B cell (primary cell): ENCODE data around the gene PARD6G. TPM values are rescaled to one million over a fixed set of nuclear protein-coding genes. Genes with fewer than 3 reads are reported as not detected.
"Not testable (repeated sequence)": the region's sequence is repeated elsewhere in the genome, so short reads cannot be mapped to it uniquely, and the experiment has no call there.

ENCODE experiments used
- ATAC-seq: fragments of 200-7000 bp; cut with Tn5 transposase; one replicate; pipeline ENCODE4 v1.10.0; 2021; ENCODE audit warnings: low read depth, mild to moderate bottlenecking, moderate number of reproducible peaks, moderate library complexity
- CTCF ChIA-PET: fragments of 350-600 bp; sonication (Branson Sonifier 250); formaldehyde crosslinking; loops from one replicate; lab custom pipeline; 2021; ENCODE audit warnings: antibody characterized with exemption, inconsistent platforms; lab: Charles Lee
- POLR2A ChIA-PET: fragments of 350-600 bp; sonication (Branson Sonifier 250); formaldehyde crosslinking; loops from one replicate; lab custom pipeline; 2021; ENCODE audit warnings: antibody characterized with exemption; lab: Charles Lee
- DNase-seq: peaks from one replicate; pipeline ENCODE4 v3.0.0; 2013
- H2AFZ ChIP-seq: 2 replicates; pipeline ENCODE4 v1.6.1; 2012; ENCODE audit warnings: mild to moderate bottlenecking, low read depth, low read length; ENCODE audit not compliant: insufficient read depth, poor library complexity, severe bottlenecking
- H3K27ac ChIP-seq, 2 donors: 1 replicate in 1 of 2; 2 replicates in 1 of 2; pipeline ENCODE4 v1.5.1; 2012 to 2013; ENCODE audit warnings: low read length in 2 of 2, mild to moderate bottlenecking in 2 of 2, moderate library complexity in 1 of 2
- H3K27me3 ChIP-seq, 4 experiments: fragments of 200-600 bp in 1 of 4; sonication (generic) in 1 of 4; replicated peaks in 1 of 4; 1 replicate in 2 of 4; 2 replicates in 2 of 4; pipeline versions ENCODE4 v1.6.1 to v1.7.0; 2013 to 2016; ENCODE audit warnings: low read length in 3 of 4, mild to moderate bottlenecking in 2 of 4, mixed read lengths in 1 of 4, moderate library complexity in 1 of 4; ENCODE audit not compliant: insufficient read depth in 4 of 4, control insufficient read depth in 3 of 4; ENCODE audit errors: control extremely low read depth in 1 of 4
- H3K36me3 ChIP-seq, 2 experiments: replicated peaks in 1 of 2; 1 replicate in 1 of 2; 2 replicates in 1 of 2; pipeline versions ENCODE4 v1.6.1 to v1.7.1; 2013; ENCODE audit warnings: low read length in 1 of 2; ENCODE audit not compliant: insufficient read depth in 2 of 2, control insufficient read depth in 1 of 2; ENCODE audit errors: control extremely low read depth in 1 of 2, extremely low read depth in 1 of 2
- H3K4me1 ChIP-seq, 2 donors: fragments of 200-600 bp in 1 of 2; sonication (generic) in 1 of 2; 1 replicate in 1 of 2; 2 replicates in 1 of 2; pipeline versions ENCODE4 v1.5.1 to v1.6.1; 2013 to 2017; ENCODE audit warnings: low read length in 2 of 2; ENCODE audit not compliant: control insufficient read depth in 2 of 2, insufficient read depth in 2 of 2
- H3K4me2 ChIP-seq: replicated peaks from 2 replicates; pipeline ENCODE3; 2012; ENCODE audit warnings: mild to moderate bottlenecking, low read depth, low read length; ENCODE audit not compliant: poor library complexity, severe bottlenecking
- H3K4me3 ChIP-seq, 5 experiments: fragments of 200-600 bp in 1 of 5; sonication (generic) in 1 of 5; 1 replicate in 3 of 5; 2 replicates in 2 of 5; pipeline versions ENCODE4 v1.5.1 to v1.7.0; 2011 to 2016; ENCODE audit warnings: low read length in 4 of 5, mild to moderate bottlenecking in 4 of 5, low read depth in 2 of 5, control low read depth in 1 of 5, moderate library complexity in 1 of 5; ENCODE audit not compliant: insufficient read depth in 1 of 5; ENCODE audit errors: control extremely low read depth in 1 of 5, extremely low read depth in 1 of 5
- H3K79me2 ChIP-seq: fragments of 200-600 bp; sonication (generic); one replicate; pipeline ENCODE4 v1.6.0; 2016; ENCODE audit warnings: low read length; ENCODE audit not compliant: control insufficient read depth, insufficient read depth
- H3K9ac ChIP-seq: fragments of 200-600 bp; sonication (generic); 2 replicates; pipeline ENCODE4 v1.6.1; 2017; ENCODE audit warnings: mild to moderate bottlenecking, low read length, moderate library complexity
- H3K9me3 ChIP-seq, 3 donors: one replicate each; pipeline versions ENCODE4 v1.6.1 to v1.7.1; 2013; ENCODE audit warnings: low read length in 2 of 3; ENCODE audit not compliant: control insufficient read depth in 2 of 3, insufficient read depth in 1 of 3; ENCODE audit errors: control extremely low read depth in 1 of 3
- H4K20me1 ChIP-seq: 2 replicates; pipeline ENCODE4 v1.6.0; 2012; ENCODE audit warnings: mild to moderate bottlenecking, low read length; ENCODE audit not compliant: insufficient read depth, control insufficient read depth, poor library complexity, severe bottlenecking
- H3K27ac Mint-ChIP-seq: one replicate; pipeline ENCODE4 v1.8.0; 2021; ENCODE audit warnings: mixed read lengths
- H3K27me3 Mint-ChIP-seq: one replicate; pipeline ENCODE4 v1.8.0; 2021; ENCODE audit warnings: mixed read lengths
- H3K4me1 Mint-ChIP-seq: one replicate; pipeline ENCODE4 v1.8.0; 2021; ENCODE audit warnings: mixed read lengths
- H3K4me3 Mint-ChIP-seq: one replicate; pipeline ENCODE4 v1.8.0; 2021; ENCODE audit warnings: mixed read lengths
- H3K9me3 Mint-ChIP-seq: one replicate; pipeline ENCODE4 v1.8.0; 2022; ENCODE audit warnings: mixed read lengths; ENCODE audit not compliant: insufficient read depth
- EZH2 ChIP-seq: IDR thresholded peaks from 2 replicates; pipeline ENCODE4 v1.6.1; 2012; ENCODE audit warnings: borderline replicate concordance, low read depth, mild to moderate bottlenecking, moderate library complexity, low read length; ENCODE audit not compliant: insufficient read depth, poor library complexity, severe bottlenecking
- WGBS: methylation state at CpG from one replicate; pipeline ENCODE4 v1.1.5; 2013; ENCODE audit warnings: missing lambda C conversion rate; ENCODE audit not compliant: insufficient coverage; 5-methylcytosine and 5-hydroxymethylcytosine counted together
- intact Hi-C: fragments of 100-400 bp; cut with micrococcal nuclease; formaldehyde crosslinking; loops from one replicate; pipeline ENCODE4 v1.10.0; 2022
- polyA plus RNA-seq: library from polyadenylated mRNA; depleted of rRNA; stranded (reverse); fragments of >200 nt; gene quantifications from 2 replicates; pipeline ENCODE4 v1.2.3, GENCODE V29; 2012
- total RNA-seq, 2 donors: library from RNA; stranded (reverse); fragments of 120-200 nt in 1 of 2; gene quantifications; 1 replicate in 1 of 2; 2 replicates in 1 of 2; pipeline versions ENCODE4 v1.2.3 to v1.2.4, GENCODE V29; 2013 to 2022
- TF ChIP-seq, protein P1 (sequence below): fragments of 200-600 bp; IDR thresholded peaks from one replicate; pipeline ENCODE4 v1.8.0; 2022; ENCODE audit warnings: antibody characterized with exemption, mild to moderate bottlenecking

The PARD6G gene
- total and polyA plus RNA-seq, 2 donors (not counting 1 experiment from before 2014, with no cell fraction given), result not detected

GRCh38 chr18:80223581-80224148 is 23.6 kb downstream of the PARD6G start:
- H3K9ac ChIP-seq, result no peak overlapping the region
- Mint-ChIP-seq H3K4me1 (no peaks in the 10 kb centered on the region), H3K9me3 (no peaks in the 10 kb centered on the region), H3K27me3 (peaks cover 21% of the 10 kb centered on the region), H3K27ac (no peak overlapping the region), H3K4me3 (no peak overlapping the region)
- TF ChIP-seq EZH2, result no peak
- TF ChIP-seq, protein P1, sequence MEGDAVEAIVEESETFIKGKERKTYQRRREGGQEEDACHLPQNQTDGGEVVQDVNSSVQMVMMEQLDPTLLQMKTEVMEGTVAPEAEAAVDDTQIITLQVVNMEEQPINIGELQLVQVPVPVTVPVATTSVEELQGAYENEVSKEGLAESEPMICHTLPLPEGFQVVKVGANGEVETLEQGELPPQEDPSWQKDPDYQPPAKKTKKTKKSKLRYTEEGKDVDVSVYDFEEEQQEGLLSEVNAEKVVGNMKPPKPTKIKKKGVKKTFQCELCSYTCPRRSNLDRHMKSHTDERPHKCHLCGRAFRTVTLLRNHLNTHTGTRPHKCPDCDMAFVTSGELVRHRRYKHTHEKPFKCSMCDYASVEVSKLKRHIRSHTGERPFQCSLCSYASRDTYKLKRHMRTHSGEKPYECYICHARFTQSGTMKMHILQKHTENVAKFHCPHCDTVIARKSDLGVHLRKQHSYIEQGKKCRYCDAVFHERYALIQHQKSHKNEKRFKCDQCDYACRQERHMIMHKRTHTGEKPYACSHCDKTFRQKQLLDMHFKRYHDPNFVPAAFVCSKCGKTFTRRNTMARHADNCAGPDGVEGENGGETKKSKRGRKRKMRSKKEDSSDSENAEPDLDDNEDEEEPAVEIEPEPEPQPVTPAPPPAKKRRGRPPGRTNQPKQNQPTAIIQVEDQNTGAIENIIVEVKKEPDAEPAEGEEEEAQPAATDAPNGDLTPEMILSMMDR, result no peak
- H3K4me2 ChIP-seq, result no peak overlapping the region
- WGBS, result 78% methylated on average over 3 of the region's 4 CpGs
- no peaks in the 10 kb centered on the region for H3K36me3 ChIP-seq
- no peaks in the 10 kb centered on the region for H4K20me1 ChIP-seq
- H3K27ac ChIP-seq, result no peak overlapping the region
- CTCF ChIA-PET, result no interaction called here
- H2AFZ ChIP-seq, result no peak overlapping the region
- ATAC-seq, result no peak
- H3K4me3 ChIP-seq, result no peak overlapping the region
- no peak for DNase-seq
- no peaks in the 10 kb centered on the region for H3K79me2 ChIP-seq
- H3K27me3 ChIP-seq, result peaks cover 0 to 2% (median 0%) of the 10 kb centered on the region in 4 experiments
- H3K9me3 ChIP-seq, result peaks cover 0 to 2% (median 0%) of the 10 kb centered on the region in 3 donors
- H3K4me1 ChIP-seq, result no peaks in the 10 kb centered on the region
- intact Hi-C loops, result no loop called here
- POLR2A ChIA-PET, result no interaction called here

GRCh38 chr18:80219488-80219887 is 27.8 kb downstream of the PARD6G start:
- H3K27ac ChIP-seq, H3K27ac Mint-ChIP-seq, ATAC-seq, intact Hi-C loops, H3K4me3 Mint-ChIP-seq, POLR2A ChIA-PET, H2AFZ ChIP-seq, DNase-seq, CTCF ChIA-PET, H3K4me2 ChIP-seq, H3K9ac ChIP-seq, H3K79me2 ChIP-seq, H3K4me1 Mint-ChIP-seq, H3K9me3 Mint-ChIP-seq, H3K4me3 ChIP-seq, H3K9me3 ChIP-seq, H3K36me3 ChIP-seq, H3K27me3 ChIP-seq, H3K4me1 ChIP-seq, H4K20me1 ChIP-seq: not testable (repeated sequence)
- peaks cover 31% of the 10 kb centered on the region for H3K27me3 Mint-ChIP-seq
- 100% methylated on average over 4 of the region's 4 CpGs for WGBS
